ENCODE data around the gene MB. TPM values are rescaled to one million over a fixed set of nuclear protein-coding genes. Genes with fewer than 3 reads are reported as not detected.
"Not testable (repeated sequence)": the region's sequence is repeated elsewhere in the genome, so short reads cannot be mapped to it uniquely, and the experiment has no call there.

The MB gene
- total RNA-seq, 6 experiments from 2014 or later: 0.61 to 10.2 (median 1.3) TPM

GRCh38 chr22:35628732-35629131, 11.6 kb upstream of the MB start:
- TF ChIP-seq POLR2A (IDR thresholded peaks at IDR 0.05): no peak
- TF ChIP-seq CTCF (IDR thresholded peaks at IDR 0.05): no peak
- WGBS (ENCODE audit: insufficient coverage, low coverage, low lambda C conversion rate, missing lambda C conversion rate): 66% methylated on average over 2 of the region's 3 CpGs
- Histone ChIP-seq H3K27ac (no peak overlapping the region), H3K36me3 (no peaks in the 10 kb centered on the region), H3K9me3 (no peaks in the 10 kb centered on the region), H3K27me3 (no peaks in the 10 kb centered on the region), H3K4me3 (no peak overlapping the region), H3K4me1 (no peaks in the 10 kb centered on the region)
- intact Hi-C loops (cut with DNase I): loop anchor here in 1 of 2 donors (5.0 kb wide), 1 partner anchor 494 kb away; no protein-coding TSS in a partner anchor
- no peak for DNase-seq
- ATAC-seq: no peak

GRCh38 chr22:35627267-35628041, 10.3 kb upstream of the MB start:
- no peaks in the 10 kb centered on the region for H3K9me3 ChIP-seq
- intact Hi-C loops (cut with DNase I): loop anchor here in 1 of 2 donors (5.0 kb wide), 1 partner anchor 495 kb away; no protein-coding TSS in a partner anchor
- ATAC-seq: peak; percentile 78 to 84 (median 82)
- H3K4me3 ChIP-seq: peak overlapping the region; percentile 59 to 71 (median 69)
- no peaks in the 10 kb centered on the region for H3K27me3 ChIP-seq
- TF ChIP-seq POLR2A (IDR thresholded peaks at IDR 0.05) (peak; percentile 61), CTCF (IDR thresholded peaks at IDR 0.05) (peak; percentile 45 to 58 (median 54))
- DNase-seq: peak; percentile 84 to 90 (median 86)
- 0% methylated on average over 4 of the region's 21 CpGs for WGBS (ENCODE audit: insufficient coverage, low coverage, low lambda C conversion rate, missing lambda C conversion rate)
- no peaks in the 10 kb centered on the region for H3K36me3 ChIP-seq
- peak overlapping the region; percentile 76 to 80 (median 78) for H3K27ac ChIP-seq
- peaks cover 0 to 11% (median 0%) of the 10 kb centered on the region in 4 donors for H3K4me1 ChIP-seq

GRCh38 chr22:35625763-35626432, 8.8 kb upstream of the MB start:
- H3K27ac ChIP-seq: no peak overlapping the region
- intact Hi-C loops (cut with DNase I): loop anchor here in 1 of 2 donors (5.0 kb wide), 1 partner anchor 496 kb away; no protein-coding TSS in a partner anchor
- no peak for TF ChIP-seq POLR2A (IDR thresholded peaks at IDR 0.05)
- TF ChIP-seq CTCF (IDR thresholded peaks at IDR 0.05): no peak
- no peaks in the 10 kb centered on the region for H3K9me3 ChIP-seq
- ATAC-seq (no peak), DNase-seq (no peak)
- H3K4me1 ChIP-seq: peaks cover 0 to 14% (median 0%) of the 10 kb centered on the region in 4 donors
- 65% methylated on average over 10 of the region's 10 CpGs for WGBS (ENCODE audit: insufficient coverage, low coverage, low lambda C conversion rate, missing lambda C conversion rate)
- no peak overlapping the region for H3K4me3 ChIP-seq
- H3K36me3 ChIP-seq: no peaks in the 10 kb centered on the region
- H3K27me3 ChIP-seq: no peaks in the 10 kb centered on the region

- no peak for TF ChIP-seq POLR2A (IDR thresholded peaks at IDR 0.05)
- DNase-seq (no peak), ATAC-seq (no peak)
- Histone ChIP-seq H3K4me3 (no peak overlapping the region), H3K4me1 (peaks cover 0 to 14% (median 0%) of the 10 kb centered on the region in 4 donors), H3K27ac (no peak overlapping the region), H3K9me3 (no peaks in the 10 kb centered on the region), H3K27me3 (no peaks in the 10 kb centered on the region), H3K36me3 (no peaks in the 10 kb centered on the region)
- 66% methylated on average over 6 of the region's 6 CpGs for WGBS (ENCODE audit: insufficient coverage, low coverage, low lambda C conversion rate, missing lambda C conversion rate)
- intact Hi-C loops (cut with DNase I): no loop called here
Observed at GRCh38 chr22:35624547-35624946, 7.4 kb upstream of the MB start.

GRCh38 chr22:35623885-35624284, 6.8 kb upstream of the MB start:
- H3K9me3 ChIP-seq; H3K27ac ChIP-seq; H3K27me3 ChIP-seq; DNase-seq; intact Hi-C loops (cut with DNase I); ATAC-seq; H3K4me3 ChIP-seq; H3K36me3 ChIP-seq: not testable (repeated sequence)
- WGBS (ENCODE audit: insufficient coverage, low coverage, low lambda C conversion rate, missing lambda C conversion rate): 91% methylated on average over 5 of the region's 5 CpGs
- peaks cover 0 to 14% (median 0%) of the 10 kb centered on the region in 4 donors for H3K4me1 ChIP-seq

Data from right lobe of liver (tissue), 6 donors.